DND-41 (cell line): ENCODE results near the gene DDX52.

ENCODE experiments used
- ATAC-seq: fragments of 200-7000 bp; cut with Tn5 transposase; 3 replicates; pipeline ENCODE4 v1.9.1; 2021; ENCODE audit warnings: low read depth; ENCODE audit not compliant: insufficient read depth
- DNase-seq: peaks from one replicate; pipeline ENCODE4 v3.0.0-alpha.2; 2020
- H2AFZ ChIP-seq: 2 replicates; pipeline ENCODE4 v1.6.0; 2012; ENCODE audit warnings: low read depth, low read length
- H3K27ac ChIP-seq: 2 replicates; pipeline ENCODE4 v1.5.1; 2012; ENCODE audit warnings: low read length, inconsistent platforms
- H3K27me3 ChIP-seq: fragments of 200-600 bp; sonication (generic); 2 replicates; pipeline ENCODE4 v1.6.0; 2012; ENCODE audit warnings: low read length, mild to moderate bottlenecking, inconsistent platforms; ENCODE audit not compliant: insufficient read depth, poor library complexity
- H3K36me3 ChIP-seq: 2 replicates; pipeline ENCODE4 v1.5.1; 2012; ENCODE audit warnings: low read length, inconsistent platforms; ENCODE audit not compliant: insufficient read depth
- H3K4me1 ChIP-seq: 2 replicates; pipeline ENCODE4 v1.5.1; 2012; ENCODE audit warnings: mild to moderate bottlenecking, low read length; ENCODE audit not compliant: insufficient read depth
- H3K4me2 ChIP-seq: 2 replicates; pipeline ENCODE4 v1.6.0; 2012; ENCODE audit warnings: mild to moderate bottlenecking, moderate library complexity, low read length, inconsistent platforms; ENCODE audit not compliant: insufficient read depth
- H3K4me3 ChIP-seq, 2 experiments: fragments of 200-600 bp in 1 of 2; shearing (Covaris generic) in 1 of 2; 2 replicates each; pipeline ENCODE4 v1.5.1; 2012 to 2016; ENCODE audit warnings: inconsistent platforms in 2 of 2, low read length in 2 of 2, mild to moderate bottlenecking in 2 of 2, low read depth in 1 of 2, moderate library complexity in 1 of 2
- H3K79me2 ChIP-seq: 2 replicates; pipeline ENCODE4 v1.6.0; 2012; ENCODE audit warnings: low read length, inconsistent platforms; ENCODE audit not compliant: insufficient read depth
- H3K9ac ChIP-seq: 2 replicates; pipeline ENCODE4 v1.6.0; 2012; ENCODE audit warnings: low read depth, mild to moderate bottlenecking, inconsistent platforms, low read length, moderate library complexity
- H3K9me3 ChIP-seq: 2 replicates; pipeline ENCODE4 v1.5.1; 2012; ENCODE audit warnings: low read length, moderate library complexity, mild to moderate bottlenecking, inconsistent platforms; ENCODE audit not compliant: insufficient read depth, severe bottlenecking
- H4K20me1 ChIP-seq: 2 replicates; pipeline ENCODE4 v1.6.0; 2012; ENCODE audit warnings: low read length; ENCODE audit not compliant: insufficient read depth
- EZH2 ChIP-seq: IDR thresholded peaks from 3 replicates; pipeline ENCODE4 v1.6.1; 2012; ENCODE audit warnings: borderline replicate concordance, low read depth, mild to moderate bottlenecking, moderate library complexity, low read length, inconsistent platforms; ENCODE audit not compliant: severe bottlenecking
- TF ChIP-seq, protein P1 (sequence below): IDR thresholded peaks from 2 replicates; pipeline ENCODE4 v1.5.1; 2012; ENCODE audit warnings: borderline replicate concordance, low read length, moderate library complexity, mild to moderate bottlenecking; ENCODE audit not compliant: poor library complexity, severe bottlenecking; ENCODE audit errors: extremely low read depth

Gene DDX52

DNA sequence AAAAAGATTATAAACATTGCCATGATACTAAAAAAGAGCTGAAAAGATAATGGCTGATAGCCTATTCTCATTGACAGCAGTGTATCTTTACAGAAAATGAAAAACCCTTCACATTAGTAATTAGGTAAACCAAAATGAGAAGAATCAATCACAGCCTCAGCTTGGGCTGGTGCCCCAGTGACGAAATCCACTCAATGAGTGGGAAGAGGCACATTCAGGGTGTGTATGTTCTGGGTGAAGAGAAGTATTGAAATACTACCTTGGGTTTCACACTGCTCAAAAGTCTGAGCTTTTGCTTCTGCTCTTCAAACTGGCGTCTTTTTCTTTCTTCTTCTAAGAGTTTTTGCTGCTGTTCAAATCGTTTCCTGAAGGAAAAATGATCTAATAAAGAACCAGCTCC is 58.2 kb downstream of the DDX52 start:
- H3K4me3 ChIP-seq: no peak overlapping the region
- H3K4me1 ChIP-seq: no peaks in the 10 kb centered on the region
- peaks cover 3% of the 10 kb centered on the region; the same call in 1 of the 2 replicates for H4K20me1 ChIP-seq
- DNase-seq (no peak), ATAC-seq (no peak)
- no peak overlapping the region for H3K9ac ChIP-seq
- peaks cover 22% of the 10 kb centered on the region for H3K79me2 ChIP-seq
- no peak overlapping the region for H3K4me2 ChIP-seq
- H2AFZ ChIP-seq: no peak overlapping the region
- TF ChIP-seq, protein P1, sequence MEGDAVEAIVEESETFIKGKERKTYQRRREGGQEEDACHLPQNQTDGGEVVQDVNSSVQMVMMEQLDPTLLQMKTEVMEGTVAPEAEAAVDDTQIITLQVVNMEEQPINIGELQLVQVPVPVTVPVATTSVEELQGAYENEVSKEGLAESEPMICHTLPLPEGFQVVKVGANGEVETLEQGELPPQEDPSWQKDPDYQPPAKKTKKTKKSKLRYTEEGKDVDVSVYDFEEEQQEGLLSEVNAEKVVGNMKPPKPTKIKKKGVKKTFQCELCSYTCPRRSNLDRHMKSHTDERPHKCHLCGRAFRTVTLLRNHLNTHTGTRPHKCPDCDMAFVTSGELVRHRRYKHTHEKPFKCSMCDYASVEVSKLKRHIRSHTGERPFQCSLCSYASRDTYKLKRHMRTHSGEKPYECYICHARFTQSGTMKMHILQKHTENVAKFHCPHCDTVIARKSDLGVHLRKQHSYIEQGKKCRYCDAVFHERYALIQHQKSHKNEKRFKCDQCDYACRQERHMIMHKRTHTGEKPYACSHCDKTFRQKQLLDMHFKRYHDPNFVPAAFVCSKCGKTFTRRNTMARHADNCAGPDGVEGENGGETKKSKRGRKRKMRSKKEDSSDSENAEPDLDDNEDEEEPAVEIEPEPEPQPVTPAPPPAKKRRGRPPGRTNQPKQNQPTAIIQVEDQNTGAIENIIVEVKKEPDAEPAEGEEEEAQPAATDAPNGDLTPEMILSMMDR: no peak
- no peak for TF ChIP-seq EZH2
- no peak overlapping the region for H3K27ac ChIP-seq
- H3K27me3 ChIP-seq: no peaks in the 10 kb centered on the region
- no peaks in the 10 kb centered on the region for H3K9me3 ChIP-seq
- H3K36me3 ChIP-seq: peaks cover 78% of the 10 kb centered on the region

DNA sequence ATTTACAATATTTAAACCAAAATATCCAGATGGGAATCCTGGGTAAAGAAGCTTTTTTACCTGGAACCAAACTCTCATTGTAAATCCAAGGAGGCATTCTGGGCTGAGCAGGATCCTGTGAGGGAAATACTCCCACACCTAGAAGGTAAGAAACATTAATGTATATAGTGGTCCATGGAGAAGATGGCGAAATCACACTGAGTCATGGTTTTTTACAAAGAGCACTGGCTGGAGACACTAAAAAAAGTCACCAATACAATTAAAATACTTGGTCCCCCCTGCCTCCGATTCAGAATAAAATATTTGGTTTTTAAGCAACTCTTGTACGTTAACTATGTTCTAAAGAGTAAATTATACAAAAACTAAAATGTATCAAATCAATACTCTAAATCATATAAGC is 67.0 kb downstream of the DDX52 start:
- DNase-seq (no peak), ATAC-seq (no peak)
- no peak overlapping the region for H3K9ac ChIP-seq
- no peaks in the 10 kb centered on the region for H4K20me1 ChIP-seq
- no peak overlapping the region for H2AFZ ChIP-seq
- H3K4me1 ChIP-seq: no peaks in the 10 kb centered on the region
- no peak overlapping the region for H3K4me2 ChIP-seq
- no peak for TF ChIP-seq EZH2
- TF ChIP-seq, protein P1: no peak
- H3K36me3 ChIP-seq: peaks cover 77% of the 10 kb centered on the region
- no peak overlapping the region for H3K4me3 ChIP-seq
- H3K27me3 ChIP-seq: no peaks in the 10 kb centered on the region
- no peaks in the 10 kb centered on the region for H3K79me2 ChIP-seq
- H3K27ac ChIP-seq: no peak overlapping the region
- no peaks in the 10 kb centered on the region for H3K9me3 ChIP-seq

DNA sequence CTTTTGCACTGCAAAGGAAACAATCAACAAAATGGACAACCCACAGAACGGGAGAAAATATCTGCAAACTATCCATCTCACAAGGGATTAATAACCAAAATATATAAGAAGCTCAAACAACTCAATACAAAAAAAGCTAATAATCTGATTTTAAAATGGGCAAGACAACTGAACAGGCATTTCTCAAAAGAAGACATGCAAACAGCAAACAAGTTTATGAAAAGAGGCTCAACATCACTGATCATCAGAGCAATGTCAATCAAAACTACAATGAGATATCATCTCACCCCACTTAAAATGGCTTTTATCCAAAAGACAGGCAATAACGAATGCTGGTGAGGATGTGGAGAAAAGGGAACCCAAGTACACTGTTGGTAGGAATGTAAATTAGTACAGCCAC is 68.8 kb downstream of the DDX52 start:
- DNase-seq (no peak), ATAC-seq (no peak)
- TF ChIP-seq, protein P1: no peak
- no peak for TF ChIP-seq EZH2
- Histone ChIP-seq H3K27ac (no peak overlapping the region), H4K20me1 (no peaks in the 10 kb centered on the region), H3K36me3 (peaks cover 82% of the 10 kb centered on the region), H3K4me1 (no peaks in the 10 kb centered on the region), H3K4me3 (no peak overlapping the region), H2AFZ (no peak overlapping the region), H3K9me3 (no peaks in the 10 kb centered on the region), H3K27me3 (no peaks in the 10 kb centered on the region), H3K9ac (no peak overlapping the region), H3K4me2 (no peak overlapping the region), H3K79me2 (no peaks in the 10 kb centered on the region)

DNA sequence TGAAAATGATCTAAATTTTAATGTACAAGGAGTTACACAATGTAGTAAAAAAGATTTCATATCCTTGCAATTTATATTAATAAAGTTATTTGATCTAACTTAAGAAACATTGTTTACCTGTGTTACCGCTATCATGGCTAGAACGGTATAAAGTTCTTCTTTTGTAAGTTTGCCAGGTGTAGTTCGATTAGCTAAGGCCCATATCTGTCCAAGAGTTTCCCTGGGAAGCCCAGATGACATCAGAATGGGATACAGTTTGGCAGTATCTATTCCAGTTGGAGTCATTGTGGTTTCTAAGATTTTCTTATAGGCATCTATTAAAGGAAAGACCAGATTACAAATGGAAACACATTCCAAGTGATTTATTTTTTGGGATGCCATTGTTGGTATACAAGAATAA is 71.6 kb downstream of the DDX52 start:
- peaks cover 89% of the 10 kb centered on the region for H3K36me3 ChIP-seq
- H3K9me3 ChIP-seq: no peaks in the 10 kb centered on the region
- no peak overlapping the region for H3K27ac ChIP-seq
- H3K4me3 ChIP-seq: no peak overlapping the region
- TF ChIP-seq, protein P1: no peak
- TF ChIP-seq EZH2: no peak
- no peaks in the 10 kb centered on the region for H3K79me2 ChIP-seq
- H2AFZ ChIP-seq: no peak overlapping the region
- H3K4me2 ChIP-seq: no peak overlapping the region
- H3K27me3 ChIP-seq: no peaks in the 10 kb centered on the region
- no peak overlapping the region for H3K9ac ChIP-seq
- ATAC-seq: no peak
- no peaks in the 10 kb centered on the region for H3K4me1 ChIP-seq
- DNase-seq: no peak
- no peaks in the 10 kb centered on the region for H4K20me1 ChIP-seq
